ENCODE data around the gene ASRGL1. TPM values are rescaled to one million over a fixed set of nuclear protein-coding genes. Genes with fewer than 3 reads are reported as not detected.

Gene ASRGL1
- polyA plus RNA-seq, 1 of the 3 experiments (the other 2 are of a cell fraction) = 4.3 TPM

DNA sequence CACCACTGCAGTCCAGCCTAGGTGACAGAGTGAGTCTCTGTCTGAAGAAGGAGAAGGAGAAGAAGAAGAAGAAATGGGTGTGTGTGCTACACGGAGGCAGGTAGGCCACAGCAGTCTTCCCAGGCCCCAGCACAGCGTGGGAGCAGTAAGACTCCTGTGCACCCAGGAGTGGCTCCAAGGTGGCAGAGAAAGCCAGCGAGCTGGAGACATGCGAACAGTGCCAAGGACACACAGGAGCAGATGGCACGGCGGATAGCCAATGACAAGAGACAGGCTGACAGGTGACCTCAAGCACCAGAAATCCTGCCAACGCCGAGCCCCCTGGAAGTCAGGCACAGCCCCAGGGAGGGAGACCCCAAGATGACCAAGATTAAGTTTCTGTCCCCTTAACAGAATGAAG is 72.6 kb downstream of the ASRGL1 start:
- Histone ChIP-seq H3K79me2 (ENCODE audit: insufficient read depth) (no peaks in the 10 kb centered on the region), H3K4me1 (ENCODE audit: control insufficient read depth in 1 of 2, insufficient read depth in 2 of 2, low read depth in 1 of 2, low read length in 1 of 2) (peaks cover 0 to 22% of the 10 kb centered on the region in 2 experiments; a peak in 1 of 4 replicates), H3F3A (replicated peaks; ENCODE audit: insufficient read depth) (no peaks in the 10 kb centered on the region), H4K20me1 (ENCODE audit: insufficient read depth) (no peaks in the 10 kb centered on the region), H3K4me3 (ENCODE audit: low read depth in 2 of 2, low read length in 1 of 2) (no peak overlapping the region), H3K27me3 (ENCODE audit: insufficient read depth) (no peaks in the 10 kb centered on the region), H3K9me3 (no peaks in the 10 kb centered on the region), H3K27ac (ENCODE audit: low read depth in 2 of 2, low read length in 1 of 2) (no peak overlapping the region), H3K36me3 (replicated peaks in 1 of 2; ENCODE audit: control insufficient read depth in 1 of 2, insufficient read depth in 2 of 2, low read length in 1 of 2) (no peaks in the 10 kb centered on the region), H3K9me2 (no peaks in the 10 kb centered on the region), H3K9ac (no peak overlapping the region), H3K4me2 (no peak overlapping the region), H2AFZ (ENCODE audit: low read depth) (no peak overlapping the region)
- POLR2A ChIA-PET = interaction anchor here (1.1 kb wide), 1 partner anchor 182 kb away, joined by 4 read pairs; the partner anchor contains the start of gene TUT1
- CTCF ChIA-PET = interaction anchor here (1.0 to 3.8 kb wide), 5 partner anchors 14 to 133 kb away, joined by 4 to 18 read pairs (median 10); no protein-coding TSS in a partner anchor
- WGBS (ENCODE audit: low lambda C conversion rate) = 94% methylated on average over 8 of the region's 8 CpGs
- TF ChIP-seq, protein P1, sequence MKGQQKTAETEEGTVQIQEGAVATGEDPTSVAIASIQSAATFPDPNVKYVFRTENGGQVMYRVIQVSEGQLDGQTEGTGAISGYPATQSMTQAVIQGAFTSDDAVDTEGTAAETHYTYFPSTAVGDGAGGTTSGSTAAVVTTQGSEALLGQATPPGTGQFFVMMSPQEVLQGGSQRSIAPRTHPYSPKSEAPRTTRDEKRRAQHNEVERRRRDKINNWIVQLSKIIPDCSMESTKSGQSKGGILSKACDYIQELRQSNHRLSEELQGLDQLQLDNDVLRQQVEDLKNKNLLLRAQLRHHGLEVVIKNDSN (IDR thresholded peaks at IDR 0.05; ENCODE audit: borderline replicate concordance, low read depth) = no peak
- TF ChIP-seq, protein P2, sequence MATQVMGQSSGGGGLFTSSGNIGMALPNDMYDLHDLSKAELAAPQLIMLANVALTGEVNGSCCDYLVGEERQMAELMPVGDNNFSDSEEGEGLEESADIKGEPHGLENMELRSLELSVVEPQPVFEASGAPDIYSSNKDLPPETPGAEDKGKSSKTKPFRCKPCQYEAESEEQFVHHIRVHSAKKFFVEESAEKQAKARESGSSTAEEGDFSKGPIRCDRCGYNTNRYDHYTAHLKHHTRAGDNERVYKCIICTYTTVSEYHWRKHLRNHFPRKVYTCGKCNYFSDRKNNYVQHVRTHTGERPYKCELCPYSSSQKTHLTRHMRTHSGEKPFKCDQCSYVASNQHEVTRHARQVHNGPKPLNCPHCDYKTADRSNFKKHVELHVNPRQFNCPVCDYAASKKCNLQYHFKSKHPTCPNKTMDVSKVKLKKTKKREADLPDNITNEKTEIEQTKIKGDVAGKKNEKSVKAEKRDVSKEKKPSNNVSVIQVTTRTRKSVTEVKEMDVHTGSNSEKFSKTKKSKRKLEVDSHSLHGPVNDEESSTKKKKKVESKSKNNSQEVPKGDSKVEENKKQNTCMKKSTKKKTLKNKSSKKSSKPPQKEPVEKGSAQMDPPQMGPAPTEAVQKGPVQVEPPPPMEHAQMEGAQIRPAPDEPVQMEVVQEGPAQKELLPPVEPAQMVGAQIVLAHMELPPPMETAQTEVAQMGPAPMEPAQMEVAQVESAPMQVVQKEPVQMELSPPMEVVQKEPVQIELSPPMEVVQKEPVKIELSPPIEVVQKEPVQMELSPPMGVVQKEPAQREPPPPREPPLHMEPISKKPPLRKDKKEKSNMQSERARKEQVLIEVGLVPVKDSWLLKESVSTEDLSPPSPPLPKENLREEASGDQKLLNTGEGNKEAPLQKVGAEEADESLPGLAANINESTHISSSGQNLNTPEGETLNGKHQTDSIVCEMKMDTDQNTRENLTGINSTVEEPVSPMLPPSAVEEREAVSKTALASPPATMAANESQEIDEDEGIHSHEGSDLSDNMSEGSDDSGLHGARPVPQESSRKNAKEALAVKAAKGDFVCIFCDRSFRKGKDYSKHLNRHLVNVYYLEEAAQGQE (IDR thresholded peaks at IDR 0.05; ENCODE audit: low read depth, low read length) = no peak
- TF ChIP-seq IRF3 (IDR thresholded peaks at IDR 0.05; ENCODE audit: low read depth, low read length) = no peak
- TF ChIP-seq FOXJ3 (CRISPR knock-in tag; IDR thresholded peaks at IDR 0.05) = no peak
- TF ChIP-seq SIN3A (IDR thresholded peaks at IDR 0.05; ENCODE audit: borderline replicate concordance, low read depth, low read length) = no peak
- no peak for DNase-seq

DNA sequence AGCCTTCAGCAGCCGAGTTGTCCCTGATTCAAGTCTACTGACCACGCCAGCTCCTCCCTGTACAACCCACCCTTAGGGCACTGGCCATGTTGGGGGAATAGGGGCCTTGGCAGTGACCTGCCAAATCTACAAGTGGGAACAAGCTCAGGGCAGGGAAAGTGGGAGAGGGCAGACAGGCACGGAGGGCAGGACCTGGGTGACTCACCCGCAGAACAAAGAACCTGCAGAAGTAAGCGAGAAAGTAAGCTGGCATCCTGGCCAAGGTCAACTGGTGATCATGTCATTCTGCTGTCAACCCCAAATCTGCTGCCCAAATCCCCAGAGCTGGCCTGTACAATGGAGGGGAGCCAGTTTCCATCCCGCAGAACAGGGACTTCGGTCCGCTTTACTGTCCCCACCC is 73.7 kb downstream of the ASRGL1 start:
- ChIA-PET CTCF (interaction anchor here (1.1 to 3.8 kb wide), 6 partner anchors 9 to 149 kb away, joined by 3 to 18 read pairs (median 8); no protein-coding TSS in a partner anchor), POLR2A (interaction anchor here (0.7 kb wide), 1 partner anchor 33 kb away, joined by 3 read pairs; no protein-coding TSS in a partner anchor)
- Histone ChIP-seq H3K27me3 (ENCODE audit: insufficient read depth) (no peaks in the 10 kb centered on the region), H3K9ac (no peak overlapping the region), H3K9me3 (no peaks in the 10 kb centered on the region), H3K27ac (ENCODE audit: low read depth in 2 of 2, low read length in 1 of 2) (no peak overlapping the region), H3K9me2 (no peaks in the 10 kb centered on the region), H3K4me1 (ENCODE audit: control insufficient read depth in 1 of 2, insufficient read depth in 2 of 2, low read depth in 1 of 2, low read length in 1 of 2) (peaks cover 0 to 22% of the 10 kb centered on the region in 2 experiments; a peak in 1 of 4 replicates), H3K4me2 (no peak overlapping the region), H3F3A (replicated peaks; ENCODE audit: insufficient read depth) (no peaks in the 10 kb centered on the region), H3K4me3 (ENCODE audit: low read depth in 2 of 2, low read length in 1 of 2) (no peak overlapping the region), H4K20me1 (ENCODE audit: insufficient read depth) (no peaks in the 10 kb centered on the region), H2AFZ (ENCODE audit: low read depth) (no peak overlapping the region), H3K79me2 (ENCODE audit: insufficient read depth) (no peaks in the 10 kb centered on the region), H3K36me3 (replicated peaks in 1 of 2; ENCODE audit: control insufficient read depth in 1 of 2, insufficient read depth in 2 of 2, low read length in 1 of 2) (no peaks in the 10 kb centered on the region)
- TF ChIP-seq POLR2AphosphoS5 (IDR thresholded peaks at IDR 0.05; ENCODE audit: low read depth, low read length) (no peak), CTCF (IDR thresholded peaks at IDR 0.05) (no peak), NFIC (IDR thresholded peaks at IDR 0.05; ENCODE audit: borderline replicate concordance) (no peak), GABPA (IDR thresholded peaks at IDR 0.05; ENCODE audit: low read depth) (no peak), MXI1 (IDR thresholded peaks at IDR 0.05; ENCODE audit: low read depth, low read length) (no peak), SIN3A (IDR thresholded peaks at IDR 0.05; ENCODE audit: borderline replicate concordance, low read depth, low read length) (no peak)
- TF ChIP-seq, protein P3, sequence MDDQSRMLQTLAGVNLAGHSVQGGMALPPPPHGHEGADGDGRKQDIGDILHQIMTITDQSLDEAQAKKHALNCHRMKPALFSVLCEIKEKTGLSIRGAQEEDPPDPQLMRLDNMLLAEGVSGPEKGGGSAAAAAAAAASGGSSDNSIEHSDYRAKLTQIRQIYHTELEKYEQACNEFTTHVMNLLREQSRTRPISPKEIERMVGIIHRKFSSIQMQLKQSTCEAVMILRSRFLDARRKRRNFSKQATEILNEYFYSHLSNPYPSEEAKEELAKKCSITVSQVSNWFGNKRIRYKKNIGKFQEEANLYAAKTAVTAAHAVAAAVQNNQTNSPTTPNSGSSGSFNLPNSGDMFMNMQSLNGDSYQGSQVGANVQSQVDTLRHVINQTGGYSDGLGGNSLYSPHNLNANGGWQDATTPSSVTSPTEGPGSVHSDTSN (IDR thresholded peaks at IDR 0.05) = no peak
- TF ChIP-seq, protein P1 (IDR thresholded peaks at IDR 0.05; ENCODE audit: borderline replicate concordance, low read depth) = no peak
- TF ChIP-seq, protein P4, sequence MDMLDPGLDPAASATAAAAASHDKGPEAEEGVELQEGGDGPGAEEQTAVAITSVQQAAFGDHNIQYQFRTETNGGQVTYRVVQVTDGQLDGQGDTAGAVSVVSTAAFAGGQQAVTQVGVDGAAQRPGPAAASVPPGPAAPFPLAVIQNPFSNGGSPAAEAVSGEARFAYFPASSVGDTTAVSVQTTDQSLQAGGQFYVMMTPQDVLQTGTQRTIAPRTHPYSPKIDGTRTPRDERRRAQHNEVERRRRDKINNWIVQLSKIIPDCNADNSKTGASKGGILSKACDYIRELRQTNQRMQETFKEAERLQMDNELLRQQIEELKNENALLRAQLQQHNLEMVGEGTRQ (IDR thresholded peaks at IDR 0.05; ENCODE audit: borderline replicate concordance, low read depth, low read length) = no peak
- no peak for DNase-seq
- WGBS (ENCODE audit: low lambda C conversion rate) = 78% methylated on average over 6 of the region's 8 CpGs
